ENCODE data around the gene PRDM2.

PRDM2 gene

DNA sequence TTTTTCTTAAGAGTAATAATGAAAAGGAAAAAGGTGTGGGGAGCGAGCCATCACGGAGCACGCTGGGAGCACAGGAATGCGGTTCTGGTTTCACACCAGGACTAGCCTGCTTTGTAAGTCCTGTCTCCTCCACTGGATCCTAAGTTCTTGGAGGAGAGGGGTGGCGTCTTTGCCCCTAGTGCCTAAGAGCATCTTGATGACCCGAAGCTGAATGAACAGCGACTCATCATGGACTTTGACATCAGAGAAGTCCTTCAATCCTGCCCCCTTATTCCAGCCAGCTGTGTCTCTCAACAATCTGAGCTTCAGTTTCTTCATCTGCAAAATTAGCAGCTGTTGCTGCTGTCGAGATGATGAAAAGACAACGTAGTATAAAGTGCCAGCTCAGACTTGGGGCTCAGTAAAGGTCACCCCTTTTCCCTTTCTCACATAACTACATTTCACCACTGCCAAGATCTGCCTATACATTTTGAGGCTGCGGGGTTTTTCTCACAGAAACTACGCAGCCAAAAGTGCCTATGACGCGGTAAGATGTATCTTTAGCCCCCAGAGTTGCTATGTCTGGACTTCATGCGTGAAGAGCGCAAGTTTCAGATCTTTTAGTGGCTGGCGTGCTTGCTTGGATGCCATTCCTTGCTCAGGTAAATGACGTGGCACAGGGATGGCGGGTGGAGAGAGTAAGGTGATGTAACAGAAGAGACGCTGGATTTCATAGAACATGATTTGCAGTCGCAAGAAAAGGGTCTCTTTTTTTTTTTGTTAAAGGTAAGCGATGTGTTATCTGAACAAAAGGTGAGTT is 4.9 kb upstream of the PRDM2 start:
- CTCF ChIA-PET = interaction anchor here (0.6 to 0.7 kb wide), 2 partner anchors 20 to 89 kb away, joined by 3 to 4 read pairs; no protein-coding TSS in a partner anchor
- DNase-seq (ENCODE audit: low spot score) = no peak
- no peak overlapping the region for H3K27ac ChIP-seq
- POLR2A ChIA-PET (ENCODE audit: low non-redundant PET) = no interaction called here
- TF ChIP-seq, protein P1, sequence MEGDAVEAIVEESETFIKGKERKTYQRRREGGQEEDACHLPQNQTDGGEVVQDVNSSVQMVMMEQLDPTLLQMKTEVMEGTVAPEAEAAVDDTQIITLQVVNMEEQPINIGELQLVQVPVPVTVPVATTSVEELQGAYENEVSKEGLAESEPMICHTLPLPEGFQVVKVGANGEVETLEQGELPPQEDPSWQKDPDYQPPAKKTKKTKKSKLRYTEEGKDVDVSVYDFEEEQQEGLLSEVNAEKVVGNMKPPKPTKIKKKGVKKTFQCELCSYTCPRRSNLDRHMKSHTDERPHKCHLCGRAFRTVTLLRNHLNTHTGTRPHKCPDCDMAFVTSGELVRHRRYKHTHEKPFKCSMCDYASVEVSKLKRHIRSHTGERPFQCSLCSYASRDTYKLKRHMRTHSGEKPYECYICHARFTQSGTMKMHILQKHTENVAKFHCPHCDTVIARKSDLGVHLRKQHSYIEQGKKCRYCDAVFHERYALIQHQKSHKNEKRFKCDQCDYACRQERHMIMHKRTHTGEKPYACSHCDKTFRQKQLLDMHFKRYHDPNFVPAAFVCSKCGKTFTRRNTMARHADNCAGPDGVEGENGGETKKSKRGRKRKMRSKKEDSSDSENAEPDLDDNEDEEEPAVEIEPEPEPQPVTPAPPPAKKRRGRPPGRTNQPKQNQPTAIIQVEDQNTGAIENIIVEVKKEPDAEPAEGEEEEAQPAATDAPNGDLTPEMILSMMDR (conservative IDR thresholded peaks at IDR 0.05; ENCODE audit: low read depth) = no peak

DNA sequence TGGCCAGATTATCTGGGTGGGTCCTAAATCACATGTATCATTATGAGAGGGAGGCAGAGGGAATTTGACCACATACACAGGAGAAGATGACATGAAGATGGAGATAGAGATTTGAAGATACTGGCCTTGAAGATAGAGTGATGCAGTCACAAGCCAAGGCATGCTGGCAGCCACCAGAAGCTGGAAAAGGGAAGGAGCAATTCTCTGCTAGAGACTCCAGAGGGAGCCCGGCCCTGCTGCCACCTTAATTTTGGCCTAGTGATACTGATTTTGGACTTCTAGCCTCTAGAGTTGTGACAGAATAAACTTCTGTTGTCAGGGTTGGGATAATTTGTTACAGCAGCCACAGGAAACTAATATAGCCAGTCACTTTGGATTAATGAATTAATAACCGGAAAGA is 2.2 kb upstream of the PRDM2 start:
- ChIA-PET CTCF (no interaction called here), POLR2A (ENCODE audit: low non-redundant PET) (no interaction called here)
- DNase-seq (ENCODE audit: low spot score) = no peak
- TF ChIP-seq, protein P1 (conservative IDR thresholded peaks at IDR 0.05; ENCODE audit: low read depth) = no peak
- H3K27ac ChIP-seq = no peak overlapping the region

DNA sequence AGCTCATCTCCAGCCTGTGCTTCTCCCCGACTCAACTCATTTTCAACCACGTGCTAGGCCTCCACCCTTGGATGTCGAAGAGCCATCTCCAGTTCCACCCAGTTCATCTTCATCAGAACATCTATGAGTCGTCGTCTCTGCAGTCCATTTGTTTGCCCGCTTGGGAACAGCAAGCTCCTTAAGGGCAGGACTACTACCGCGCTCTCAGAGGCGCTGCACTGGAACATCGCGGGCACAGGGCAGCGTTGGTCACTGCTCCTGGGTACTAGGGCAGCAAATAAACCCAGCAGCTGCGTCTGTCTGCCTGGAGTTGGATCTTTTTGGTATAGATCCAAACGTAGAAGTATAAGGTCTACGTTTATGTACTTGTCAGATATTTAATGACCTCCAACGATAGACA is 478 bp upstream of the PRDM2 start:
- TF ChIP-seq, protein P1 (conservative IDR thresholded peaks at IDR 0.05; ENCODE audit: low read depth) = no peak
- H3K27ac ChIP-seq = peak overlapping the region; percentile 71
- peak; percentile 8 for DNase-seq (ENCODE audit: low spot score)
- CTCF ChIA-PET = interaction anchor here (0.6 to 0.8 kb wide), 2 partner anchors 8 to 101 kb away, joined by 3 to 4 read pairs; no protein-coding TSS in a partner anchor
- POLR2A ChIA-PET (ENCODE audit: low non-redundant PET) = no interaction called here

DNA sequence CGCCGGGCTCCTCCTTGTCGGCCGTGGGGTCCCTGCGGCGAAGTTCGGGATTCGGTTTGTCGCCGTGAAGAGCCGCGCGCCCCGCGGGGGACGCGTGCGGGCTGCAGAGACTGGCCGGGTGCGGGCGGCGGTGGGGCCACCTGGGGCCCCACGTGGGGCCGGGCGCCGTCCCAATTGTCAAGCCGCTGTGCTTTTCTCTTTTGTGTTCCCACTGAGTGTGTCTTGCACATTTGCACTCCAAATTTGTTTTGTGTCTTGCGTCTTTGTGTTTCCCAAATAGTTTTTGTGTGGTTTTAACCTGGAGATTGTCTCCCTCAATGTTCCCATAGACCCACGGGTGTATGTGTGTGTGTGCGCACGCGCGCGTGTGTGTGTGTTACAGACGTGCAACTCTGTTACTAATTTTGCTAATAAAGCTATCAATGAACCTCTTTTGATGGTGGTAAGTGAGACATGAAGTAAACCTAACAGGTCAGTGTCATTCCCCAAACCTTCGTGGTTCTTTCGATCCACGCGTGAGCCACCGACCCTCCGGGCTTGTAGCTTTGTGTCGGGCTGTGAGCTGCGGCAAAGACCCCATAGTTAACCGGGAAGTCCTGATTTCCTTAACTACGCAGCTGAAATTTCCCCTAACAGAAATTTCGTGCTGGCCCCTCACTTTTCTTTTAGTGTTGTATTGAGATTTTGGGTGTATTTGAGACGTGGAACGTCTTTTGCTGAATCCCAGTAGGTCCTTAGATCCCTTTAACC is 708 bp downstream of the PRDM2 start:
- ChIA-PET POLR2A (ENCODE audit: low non-redundant PET) (no interaction called here), CTCF (no interaction called here)
- H3K27ac ChIP-seq = peak overlapping the region; percentile 71

DNA sequence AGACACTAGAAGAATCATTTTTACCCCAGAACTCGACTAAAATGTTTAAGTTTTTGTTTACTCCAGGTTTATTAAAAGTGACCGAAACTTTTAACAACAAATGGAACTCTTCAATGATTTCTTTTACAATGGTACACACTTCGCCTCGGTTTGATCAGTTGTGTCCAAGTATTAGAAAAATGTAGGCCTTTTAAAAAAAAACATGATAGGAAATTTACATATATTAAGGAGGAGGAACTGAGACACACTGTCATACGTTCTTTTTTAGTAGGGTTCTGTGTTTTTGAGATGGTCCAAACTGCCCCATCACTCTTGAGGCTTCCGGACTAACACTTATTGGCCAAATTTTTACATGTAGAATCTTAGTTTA is 1.3 kb downstream of the PRDM2 start:
- TF ChIP-seq, protein P1 (conservative IDR thresholded peaks at IDR 0.05; ENCODE audit: low read depth) = no peak
- POLR2A ChIA-PET (ENCODE audit: low non-redundant PET) = no interaction called here
- CTCF ChIA-PET = no interaction called here
- DNase-seq (ENCODE audit: low spot score) = no peak
- H3K27ac ChIP-seq = no peak overlapping the region

More for the DNA sequence above, 708 bp downstream of the PRDM2 start:
- DNase-seq (ENCODE audit: low spot score) = peak; percentile 26
- TF ChIP-seq, protein P1 (conservative IDR thresholded peaks at IDR 0.05; ENCODE audit: low read depth) = no peak

DNA sequence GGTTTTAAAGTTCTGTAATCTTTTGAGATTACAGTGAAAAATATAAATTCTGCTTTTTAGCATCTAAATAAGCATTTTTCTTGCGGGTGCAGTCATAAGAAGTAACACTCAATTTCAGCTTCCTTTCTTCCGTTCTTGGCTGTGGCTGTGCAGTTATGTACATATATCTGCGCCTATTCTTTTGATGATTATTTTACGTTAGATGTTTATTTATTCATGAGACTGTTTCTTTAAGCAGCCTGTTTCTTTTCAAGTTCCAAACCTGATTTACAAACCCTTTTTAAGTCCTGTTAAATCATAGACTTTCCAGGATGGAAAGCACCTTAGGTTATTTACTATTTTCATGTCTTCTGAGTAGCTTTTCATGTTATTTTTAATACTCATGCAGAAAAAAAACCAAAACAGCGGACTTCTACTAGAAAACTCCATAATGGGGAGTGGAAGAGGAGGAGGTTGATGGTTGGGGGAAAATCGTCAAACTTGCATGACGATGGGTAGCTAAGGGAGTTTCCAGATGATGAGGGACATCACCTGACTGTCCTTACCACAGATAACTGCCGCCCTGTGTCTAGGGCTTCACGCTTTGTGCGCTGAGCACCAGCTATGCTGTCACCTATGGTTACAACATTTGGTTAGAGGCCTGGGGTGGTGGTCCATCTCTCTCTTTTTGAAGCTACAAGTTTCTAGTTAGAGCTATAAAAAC is 2.6 kb downstream of the PRDM2 start:
- H3K27ac ChIP-seq = no peak overlapping the region
- ChIA-PET POLR2A (ENCODE audit: low non-redundant PET) (no interaction called here), CTCF (no interaction called here)
- DNase-seq (ENCODE audit: low spot score) = no peak
- TF ChIP-seq, protein P1 (conservative IDR thresholded peaks at IDR 0.05; ENCODE audit: low read depth) = no peak
